Memory B cell (primary cell): ENCODE data around the gene FCSK.

Experiments
- ATAC-seq: fragments of 150-1000 bp; cut with Tn5 transposase; 2 replicates; pipeline ENCODE4 v1.10.0; 2021; ENCODE audit warnings: low read depth, mild to moderate bottlenecking, moderate library complexity
- DNase-seq, 2 donors: peaks; one replicate each; pipeline ENCODE4 v3.0.0; 2022; ENCODE audit warnings: low spot score in 2 of 2
- H3K27ac Mint-ChIP-seq: one replicate; pipeline ENCODE4 v1.8.0; 2022; ENCODE audit warnings: mild to moderate bottlenecking, moderate library complexity, mixed read lengths
- H3K27me3 Mint-ChIP-seq: one replicate; pipeline ENCODE4 v1.8.0; 2022; ENCODE audit warnings: mixed read lengths
- H3K36me3 Mint-ChIP-seq: one replicate; pipeline ENCODE4 v1.8.0; 2022; ENCODE audit warnings: mild to moderate bottlenecking, mixed read lengths
- H3K4me1 Mint-ChIP-seq: one replicate; pipeline ENCODE4 v1.8.0; 2022; ENCODE audit warnings: mixed read lengths
- H3K4me3 Mint-ChIP-seq: one replicate; pipeline ENCODE4 v1.8.0; 2022; ENCODE audit warnings: mild to moderate bottlenecking, moderate library complexity, mixed read lengths
- H3K9me3 Mint-ChIP-seq: one replicate; pipeline ENCODE4 v1.8.0; 2022; ENCODE audit warnings: mixed read lengths

Gene FCSK

GRCh38 chr16:70421473-70422311 is 32.7 kb upstream of the FCSK start:
- ATAC-seq (no peak), DNase-seq (no peak)
- Mint-ChIP-seq H3K9me3 (no peaks in the 10 kb centered on the region), H3K27ac (no peak overlapping the region), H3K4me3 (no peak overlapping the region), H3K4me1 (peaks cover 27% of the 10 kb centered on the region), H3K27me3 (no peaks in the 10 kb centered on the region), H3K36me3 (peaks cover 4% of the 10 kb centered on the region)

DNA sequence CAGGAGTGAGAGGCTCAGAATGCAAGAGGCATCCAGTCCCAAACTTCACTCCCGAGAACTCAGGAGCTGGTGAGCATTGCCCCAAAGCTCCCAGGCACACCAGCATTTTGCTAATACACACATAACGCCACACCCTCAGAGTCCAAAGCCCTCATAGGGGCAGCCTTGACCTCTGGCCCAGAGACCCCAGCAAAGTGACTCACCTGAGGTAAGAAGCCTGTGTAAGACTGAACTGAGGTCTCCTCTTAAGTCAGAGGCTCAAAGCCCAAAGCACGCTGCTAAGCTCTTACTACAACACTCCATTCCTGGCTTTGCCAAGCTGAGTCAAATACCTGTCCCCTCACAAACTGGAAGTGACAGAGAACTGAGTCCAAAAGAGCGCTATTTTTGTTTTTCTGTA is 31.9 kb upstream of the FCSK start:
- no peak overlapping the region for H3K4me3 Mint-ChIP-seq
- peak overlapping the region; percentile 43 for H3K27ac Mint-ChIP-seq
- no peaks in the 10 kb centered on the region for H3K9me3 Mint-ChIP-seq
- H3K27me3 Mint-ChIP-seq = no peaks in the 10 kb centered on the region
- peaks cover 19% of the 10 kb centered on the region for H3K4me1 Mint-ChIP-seq
- DNase-seq (no peak), ATAC-seq (no peak)
- H3K36me3 Mint-ChIP-seq = peaks cover 3% of the 10 kb centered on the region

DNA sequence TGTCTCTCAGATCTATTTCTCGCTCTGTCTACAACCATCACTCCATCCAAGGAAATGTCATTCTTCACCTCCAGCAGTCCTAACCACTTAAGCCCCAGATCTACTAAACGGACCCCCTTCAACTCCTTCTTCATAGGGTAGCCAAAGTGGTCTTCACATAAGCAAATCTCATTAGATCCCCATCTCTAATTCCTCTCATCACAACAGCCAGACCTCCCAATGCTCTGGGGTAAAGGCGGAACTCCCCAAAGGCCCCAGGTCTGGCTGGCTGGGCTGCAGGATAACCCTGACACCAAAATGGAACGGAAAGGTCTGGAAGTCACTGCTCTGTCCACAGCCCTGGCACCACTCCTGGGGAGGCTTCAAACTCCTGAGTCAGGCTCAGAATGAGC is 26.6 kb upstream of the FCSK start:
- Mint-ChIP-seq H3K36me3 (peaks cover 2% of the 10 kb centered on the region), H3K27ac (peak overlapping the region; percentile 85), H3K27me3 (no peaks in the 10 kb centered on the region), H3K4me3 (no peak overlapping the region), H3K9me3 (no peaks in the 10 kb centered on the region), H3K4me1 (peaks cover 33% of the 10 kb centered on the region)
- DNase-seq (no peak), ATAC-seq (no peak)

GRCh38 chr16:70428178-70428998 is 26.0 kb upstream of the FCSK start:
- Mint-ChIP-seq H3K36me3 (peaks cover 2% of the 10 kb centered on the region), H3K4me3 (no peak overlapping the region), H3K27ac (peak overlapping the region; percentile 85), H3K4me1 (peaks cover 38% of the 10 kb centered on the region), H3K27me3 (no peaks in the 10 kb centered on the region), H3K9me3 (no peaks in the 10 kb centered on the region)
- no peak for ATAC-seq
- no peak for DNase-seq

DNA sequence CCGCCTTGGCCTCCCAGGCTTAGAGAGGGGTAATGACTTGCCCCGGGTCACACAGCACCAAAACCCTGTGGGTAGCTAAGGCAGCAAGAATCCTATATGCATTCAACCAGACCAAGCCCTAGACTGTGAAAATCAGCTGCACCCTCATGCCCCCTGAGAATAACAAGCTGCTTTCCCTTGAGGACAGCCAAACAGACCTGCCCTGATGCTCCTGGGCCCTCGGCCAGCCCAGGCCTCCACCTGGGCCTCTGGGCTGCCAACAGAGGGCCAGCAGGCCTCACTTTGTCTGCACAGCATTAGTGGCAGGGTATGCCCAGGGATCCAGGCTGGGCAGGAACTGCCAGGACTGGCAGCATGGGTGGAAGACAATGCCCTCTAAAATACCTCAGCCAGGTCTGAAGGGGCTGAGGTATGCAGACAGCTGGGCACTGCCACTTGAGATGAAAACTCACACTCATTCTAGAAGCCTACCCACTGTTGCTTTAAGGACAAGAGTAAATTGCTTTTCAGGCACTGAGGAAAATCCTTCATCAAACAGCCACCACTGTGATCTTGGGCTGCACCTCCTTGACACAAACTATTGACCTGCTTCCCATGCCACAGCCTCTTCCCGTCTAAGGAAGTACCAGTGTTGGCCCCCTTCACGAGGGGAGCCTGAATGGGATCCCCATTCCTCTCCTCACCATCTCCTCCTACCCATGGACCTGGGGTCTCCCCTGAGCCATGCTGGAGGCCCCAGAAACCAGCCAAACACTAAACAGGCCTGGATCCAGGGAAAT is 24.3 kb upstream of the FCSK start:
- peak overlapping the region; percentile 35 for H3K4me3 Mint-ChIP-seq
- no peaks in the 10 kb centered on the region for H3K27me3 Mint-ChIP-seq
- ATAC-seq (peak; percentile 10), DNase-seq (no peak)
- H3K9me3 Mint-ChIP-seq = no peaks in the 10 kb centered on the region
- H3K27ac Mint-ChIP-seq = peak overlapping the region; percentile 99
- peaks cover 44% of the 10 kb centered on the region for H3K4me1 Mint-ChIP-seq
- peaks cover 2% of the 10 kb centered on the region for H3K36me3 Mint-ChIP-seq

DNA sequence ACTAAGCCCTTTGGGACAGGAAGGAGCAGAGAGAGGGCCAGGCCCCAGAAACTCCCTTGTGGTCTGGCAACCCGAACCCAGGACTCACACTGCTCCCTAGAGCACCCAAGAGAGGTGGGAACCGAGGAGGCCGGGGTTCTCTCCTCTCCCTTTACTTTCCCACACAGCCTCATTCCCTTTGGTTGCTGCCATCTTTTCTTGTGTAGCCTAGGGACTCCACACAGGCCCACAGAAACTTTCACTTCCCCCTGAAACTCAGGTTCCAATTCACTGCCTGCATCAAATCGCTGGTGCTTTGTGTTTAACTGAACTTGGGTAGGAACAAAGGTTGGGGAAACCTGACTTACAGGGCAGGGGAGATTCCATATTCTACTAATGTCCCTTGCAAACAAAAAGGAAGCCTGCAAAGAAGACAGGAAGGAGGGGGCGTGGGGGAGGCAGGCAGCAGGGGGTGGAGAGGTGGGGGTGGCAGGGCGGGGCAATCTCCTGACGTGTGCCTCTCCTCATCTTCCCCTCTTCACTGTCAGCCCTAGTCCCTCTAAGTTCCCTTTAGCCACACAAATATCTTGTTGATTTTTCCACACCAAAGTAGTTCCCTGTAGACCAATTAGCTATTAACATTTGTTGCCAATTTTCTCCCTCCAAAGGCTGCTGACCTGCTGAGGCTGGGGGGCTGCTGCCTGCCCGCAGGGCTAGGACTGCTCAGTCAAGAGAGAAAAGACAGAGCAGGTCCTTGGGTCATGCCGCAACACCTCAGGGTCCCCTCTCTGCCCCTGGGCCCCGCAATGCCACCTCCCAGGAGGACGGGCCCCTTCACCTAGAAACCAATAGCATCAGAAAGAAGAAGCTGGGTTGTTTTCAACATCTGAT is 23.5 kb upstream of the FCSK start:
- Mint-ChIP-seq H3K9me3 (no peaks in the 10 kb centered on the region), H3K27me3 (no peaks in the 10 kb centered on the region), H3K27ac (peak overlapping the region; percentile 99), H3K36me3 (peaks cover 2% of the 10 kb centered on the region), H3K4me3 (peak overlapping the region; percentile 65), H3K4me1 (peaks cover 44% of the 10 kb centered on the region)
- ATAC-seq (peak; percentile 83), DNase-seq (peak; percentile 52 to 86)

- DNase-seq = no peak
- peaks cover 2% of the 10 kb centered on the region for H3K36me3 Mint-ChIP-seq
- H3K4me1 Mint-ChIP-seq = peaks cover 52% of the 10 kb centered on the region
- no peaks in the 10 kb centered on the region for H3K27me3 Mint-ChIP-seq
- peak overlapping the region; percentile 37 for H3K4me3 Mint-ChIP-seq
- no peak for ATAC-seq
- H3K27ac Mint-ChIP-seq = peak overlapping the region; percentile 99
- H3K9me3 Mint-ChIP-seq = no peaks in the 10 kb centered on the region
Observed at GRCh38 chr16:70432356-70432722, 22.1 kb upstream of the FCSK start.

GRCh38 chr16:70432723-70433457 is 21.5 kb upstream of the FCSK start:
- DNase-seq = no peak
- Mint-ChIP-seq H3K9me3 (no peaks in the 10 kb centered on the region), H3K4me3 (peak overlapping the region; percentile 37), H3K4me1 (peaks cover 52% of the 10 kb centered on the region), H3K36me3 (no peaks in the 10 kb centered on the region), H3K27me3 (no peaks in the 10 kb centered on the region), H3K27ac (peak overlapping the region; percentile 99)
- peak; percentile 6 for ATAC-seq

- peak overlapping the region; percentile 99 for H3K27ac Mint-ChIP-seq
- H3K4me1 Mint-ChIP-seq = peaks cover 53% of the 10 kb centered on the region
- no peaks in the 10 kb centered on the region for H3K36me3 Mint-ChIP-seq
- DNase-seq (no peak), ATAC-seq (no peak)
- no peaks in the 10 kb centered on the region for H3K27me3 Mint-ChIP-seq
- peak overlapping the region; percentile 2 for H3K4me3 Mint-ChIP-seq
- H3K9me3 Mint-ChIP-seq = no peaks in the 10 kb centered on the region
Observed at GRCh38 chr16:70433458-70434103, 20.8 kb upstream of the FCSK start.

GRCh38 chr16:70434484-70435260 is 19.7 kb upstream of the FCSK start:
- Mint-ChIP-seq H3K27me3 (no peaks in the 10 kb centered on the region), H3K9me3 (no peaks in the 10 kb centered on the region), H3K4me3 (no peak overlapping the region), H3K36me3 (no peaks in the 10 kb centered on the region), H3K4me1 (peaks cover 49% of the 10 kb centered on the region), H3K27ac (no peak overlapping the region)
- DNase-seq = no peak
- ATAC-seq = no peak

GRCh38 chr16:70437017-70437581 is 17.3 kb upstream of the FCSK start:
- DNase-seq (no peak), ATAC-seq (no peak)
- Mint-ChIP-seq H3K9me3 (no peaks in the 10 kb centered on the region), H3K4me1 (peaks cover 32% of the 10 kb centered on the region), H3K27ac (peak overlapping the region; percentile 60), H3K36me3 (no peaks in the 10 kb centered on the region), H3K4me3 (peak overlapping the region; percentile 95), H3K27me3 (no peaks in the 10 kb centered on the region)
